ENCODE results near the gene AGTR1.

GRCh38 chr3:148748283-148748682 lies 50.6 kb downstream of the AGTR1 start:
- TF ChIP-seq, protein P1, sequence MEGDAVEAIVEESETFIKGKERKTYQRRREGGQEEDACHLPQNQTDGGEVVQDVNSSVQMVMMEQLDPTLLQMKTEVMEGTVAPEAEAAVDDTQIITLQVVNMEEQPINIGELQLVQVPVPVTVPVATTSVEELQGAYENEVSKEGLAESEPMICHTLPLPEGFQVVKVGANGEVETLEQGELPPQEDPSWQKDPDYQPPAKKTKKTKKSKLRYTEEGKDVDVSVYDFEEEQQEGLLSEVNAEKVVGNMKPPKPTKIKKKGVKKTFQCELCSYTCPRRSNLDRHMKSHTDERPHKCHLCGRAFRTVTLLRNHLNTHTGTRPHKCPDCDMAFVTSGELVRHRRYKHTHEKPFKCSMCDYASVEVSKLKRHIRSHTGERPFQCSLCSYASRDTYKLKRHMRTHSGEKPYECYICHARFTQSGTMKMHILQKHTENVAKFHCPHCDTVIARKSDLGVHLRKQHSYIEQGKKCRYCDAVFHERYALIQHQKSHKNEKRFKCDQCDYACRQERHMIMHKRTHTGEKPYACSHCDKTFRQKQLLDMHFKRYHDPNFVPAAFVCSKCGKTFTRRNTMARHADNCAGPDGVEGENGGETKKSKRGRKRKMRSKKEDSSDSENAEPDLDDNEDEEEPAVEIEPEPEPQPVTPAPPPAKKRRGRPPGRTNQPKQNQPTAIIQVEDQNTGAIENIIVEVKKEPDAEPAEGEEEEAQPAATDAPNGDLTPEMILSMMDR (IDR thresholded peaks at IDR 0.05) = no peak
- no peak for TF ChIP-seq POLR2A (IDR thresholded peaks at IDR 0.05)
